HCT116 (cell line): ENCODE data around the gene LTC4S.
"Not testable (repeated sequence)": the region's sequence is repeated elsewhere in the genome, so short reads cannot be mapped to it uniquely, and the experiment has no call there.

ENCODE experiments used
- EZH2 ChIP-seq: fragments of 200-600 bp; sonication (generic); IDR thresholded peaks from 2 replicates; pipeline ENCODE4 v1.6.1; 2017; ENCODE audit warnings: antibody characterized with exemption, mixed run types
- EZH2phosphoT487 ChIP-seq: fragments of 200-600 bp; IDR thresholded peaks from 2 replicates; pipeline ENCODE4 v1.6.1; 2018; ENCODE audit warnings: antibody characterized with exemption, borderline replicate concordance
- FOSL1 ChIP-seq: IDR thresholded peaks from 2 replicates; pipeline ENCODE4 v1.6.1; 2012; ENCODE audit warnings: low read depth
- POLR2A ChIP-seq: IDR thresholded peaks from 2 replicates; pipeline ENCODE4 v1.7.0; 2011; ENCODE audit warnings: borderline replicate concordance; ENCODE audit not compliant: insufficient read depth, insufficient read length; ENCODE audit errors: extremely low read depth
- POLR2AphosphoS5 ChIP-seq: IDR thresholded peaks from 2 replicates; pipeline ENCODE4 v1.6.1; 2011; ENCODE audit warnings: mild to moderate bottlenecking, low read depth, low read length, moderate library complexity
- RAD21 ChIP-seq: IDR thresholded peaks from 2 replicates; pipeline ENCODE4 v1.6.1; 2012; ENCODE audit warnings: low read depth, mild to moderate bottlenecking
- SRF ChIP-seq: IDR thresholded peaks from 2 replicates; pipeline ENCODE4 v1.6.1; 2012; ENCODE audit warnings: low read depth
- TCF7L2 ChIP-seq: IDR thresholded peaks from 2 replicates; pipeline ENCODE4 v1.7.0; 2011; ENCODE audit warnings: borderline replicate concordance, inconsistent platforms; ENCODE audit not compliant: insufficient read depth, insufficient read length; ENCODE audit errors: extremely low read depth
- YY1 ChIP-seq: IDR thresholded peaks from 2 replicates; pipeline ENCODE4 v1.6.1; 2011; ENCODE audit warnings: low read length, low read depth, moderate library complexity, mild to moderate bottlenecking; ENCODE audit not compliant: insufficient replicate concordance; ENCODE audit errors: extremely low read depth
- ZNF274 ChIP-seq: fragments of 200-500 bp; sonication (Bioruptor generic); IDR thresholded peaks from 2 replicates; pipeline ENCODE4 v1.6.1; 2014; ENCODE audit warnings: mild to moderate bottlenecking, low read depth, low read length, inconsistent platforms
- TF ChIP-seq, protein P1 (sequence below): IDR thresholded peaks from 2 replicates; pipeline ENCODE4 v1.6.1; 2012; ENCODE audit warnings: low read depth
- TF ChIP-seq, protein P2 (sequence below), 3 experiments: fragments of 200-600 bp in 1 of 3; sonication (generic) in 1 of 3; IDR thresholded peaks in 2 of 3; conservative IDR thresholded peaks in 1 of 3; 2 replicates each; pipeline ENCODE4 v1.5.1; 2012 to 2017; ENCODE audit warnings: low read depth in 2 of 3, low read length in 2 of 3, antibody characterized with exemption in 1 of 3, borderline replicate concordance in 1 of 3, control low read depth in 1 of 3, mild to moderate bottlenecking in 1 of 3, mixed read lengths in 1 of 3, mixed run types in 1 of 3, moderate library complexity in 1 of 3; ENCODE audit not compliant: insufficient read depth in 1 of 3
- TF ChIP-seq, protein P3 (sequence below): IDR thresholded peaks from 2 replicates; pipeline ENCODE4 v1.6.1; 2012
- TF ChIP-seq, protein P4 (sequence below): IDR thresholded peaks from 2 replicates; pipeline ENCODE4 v1.6.1; 2011; ENCODE audit warnings: mild to moderate bottlenecking, low read length, moderate library complexity; ENCODE audit not compliant: insufficient replicate concordance; ENCODE audit errors: extremely low read depth

DNA sequence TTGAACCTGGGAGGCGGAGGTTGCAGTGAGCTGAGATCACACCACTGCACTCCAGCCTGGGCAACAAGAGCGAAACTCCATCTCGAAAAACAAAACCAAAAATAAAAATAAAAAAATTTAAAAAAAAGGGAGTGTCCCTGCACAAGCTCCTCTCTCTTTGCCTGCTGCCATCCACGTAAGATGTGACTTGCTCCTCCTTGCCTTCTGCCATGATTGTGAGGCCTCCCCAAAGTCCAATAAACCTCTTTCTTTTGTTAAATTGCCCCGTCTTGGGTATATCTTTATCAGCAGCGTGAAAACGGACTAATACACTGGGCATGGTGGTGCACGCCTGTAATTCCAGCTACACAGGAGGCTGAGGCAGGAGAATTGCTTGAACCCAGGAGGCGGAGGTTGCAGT, 4.5 kb upstream of the LTC4S start:
- TF ChIP-seq TCF7L2, ZNF274, EZH2phosphoT487, FOSL1, YY1, RAD21, POLR2A, EZH2, SRF, POLR2AphosphoS5: not testable (repeated sequence)
- TF ChIP-seq, protein P1, sequence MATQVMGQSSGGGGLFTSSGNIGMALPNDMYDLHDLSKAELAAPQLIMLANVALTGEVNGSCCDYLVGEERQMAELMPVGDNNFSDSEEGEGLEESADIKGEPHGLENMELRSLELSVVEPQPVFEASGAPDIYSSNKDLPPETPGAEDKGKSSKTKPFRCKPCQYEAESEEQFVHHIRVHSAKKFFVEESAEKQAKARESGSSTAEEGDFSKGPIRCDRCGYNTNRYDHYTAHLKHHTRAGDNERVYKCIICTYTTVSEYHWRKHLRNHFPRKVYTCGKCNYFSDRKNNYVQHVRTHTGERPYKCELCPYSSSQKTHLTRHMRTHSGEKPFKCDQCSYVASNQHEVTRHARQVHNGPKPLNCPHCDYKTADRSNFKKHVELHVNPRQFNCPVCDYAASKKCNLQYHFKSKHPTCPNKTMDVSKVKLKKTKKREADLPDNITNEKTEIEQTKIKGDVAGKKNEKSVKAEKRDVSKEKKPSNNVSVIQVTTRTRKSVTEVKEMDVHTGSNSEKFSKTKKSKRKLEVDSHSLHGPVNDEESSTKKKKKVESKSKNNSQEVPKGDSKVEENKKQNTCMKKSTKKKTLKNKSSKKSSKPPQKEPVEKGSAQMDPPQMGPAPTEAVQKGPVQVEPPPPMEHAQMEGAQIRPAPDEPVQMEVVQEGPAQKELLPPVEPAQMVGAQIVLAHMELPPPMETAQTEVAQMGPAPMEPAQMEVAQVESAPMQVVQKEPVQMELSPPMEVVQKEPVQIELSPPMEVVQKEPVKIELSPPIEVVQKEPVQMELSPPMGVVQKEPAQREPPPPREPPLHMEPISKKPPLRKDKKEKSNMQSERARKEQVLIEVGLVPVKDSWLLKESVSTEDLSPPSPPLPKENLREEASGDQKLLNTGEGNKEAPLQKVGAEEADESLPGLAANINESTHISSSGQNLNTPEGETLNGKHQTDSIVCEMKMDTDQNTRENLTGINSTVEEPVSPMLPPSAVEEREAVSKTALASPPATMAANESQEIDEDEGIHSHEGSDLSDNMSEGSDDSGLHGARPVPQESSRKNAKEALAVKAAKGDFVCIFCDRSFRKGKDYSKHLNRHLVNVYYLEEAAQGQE: not testable (repeated sequence)
- TF ChIP-seq, protein P2, sequence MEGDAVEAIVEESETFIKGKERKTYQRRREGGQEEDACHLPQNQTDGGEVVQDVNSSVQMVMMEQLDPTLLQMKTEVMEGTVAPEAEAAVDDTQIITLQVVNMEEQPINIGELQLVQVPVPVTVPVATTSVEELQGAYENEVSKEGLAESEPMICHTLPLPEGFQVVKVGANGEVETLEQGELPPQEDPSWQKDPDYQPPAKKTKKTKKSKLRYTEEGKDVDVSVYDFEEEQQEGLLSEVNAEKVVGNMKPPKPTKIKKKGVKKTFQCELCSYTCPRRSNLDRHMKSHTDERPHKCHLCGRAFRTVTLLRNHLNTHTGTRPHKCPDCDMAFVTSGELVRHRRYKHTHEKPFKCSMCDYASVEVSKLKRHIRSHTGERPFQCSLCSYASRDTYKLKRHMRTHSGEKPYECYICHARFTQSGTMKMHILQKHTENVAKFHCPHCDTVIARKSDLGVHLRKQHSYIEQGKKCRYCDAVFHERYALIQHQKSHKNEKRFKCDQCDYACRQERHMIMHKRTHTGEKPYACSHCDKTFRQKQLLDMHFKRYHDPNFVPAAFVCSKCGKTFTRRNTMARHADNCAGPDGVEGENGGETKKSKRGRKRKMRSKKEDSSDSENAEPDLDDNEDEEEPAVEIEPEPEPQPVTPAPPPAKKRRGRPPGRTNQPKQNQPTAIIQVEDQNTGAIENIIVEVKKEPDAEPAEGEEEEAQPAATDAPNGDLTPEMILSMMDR (IDR thresholded peaks at IDR 0.05 in 2 of 3, conservative IDR thresholded peaks at IDR 0.05 in 1 of 3; ENCODE audit: borderline replicate concordance in 1 of 3, insufficient read depth in 1 of 3, low read depth in 2 of 3, low read length in 2 of 3): not testable (repeated sequence)
- TF ChIP-seq, protein P3, sequence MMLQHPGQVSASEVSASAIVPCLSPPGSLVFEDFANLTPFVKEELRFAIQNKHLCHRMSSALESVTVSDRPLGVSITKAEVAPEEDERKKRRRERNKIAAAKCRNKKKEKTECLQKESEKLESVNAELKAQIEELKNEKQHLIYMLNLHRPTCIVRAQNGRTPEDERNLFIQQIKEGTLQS: not testable (repeated sequence)
- TF ChIP-seq, protein P4, sequence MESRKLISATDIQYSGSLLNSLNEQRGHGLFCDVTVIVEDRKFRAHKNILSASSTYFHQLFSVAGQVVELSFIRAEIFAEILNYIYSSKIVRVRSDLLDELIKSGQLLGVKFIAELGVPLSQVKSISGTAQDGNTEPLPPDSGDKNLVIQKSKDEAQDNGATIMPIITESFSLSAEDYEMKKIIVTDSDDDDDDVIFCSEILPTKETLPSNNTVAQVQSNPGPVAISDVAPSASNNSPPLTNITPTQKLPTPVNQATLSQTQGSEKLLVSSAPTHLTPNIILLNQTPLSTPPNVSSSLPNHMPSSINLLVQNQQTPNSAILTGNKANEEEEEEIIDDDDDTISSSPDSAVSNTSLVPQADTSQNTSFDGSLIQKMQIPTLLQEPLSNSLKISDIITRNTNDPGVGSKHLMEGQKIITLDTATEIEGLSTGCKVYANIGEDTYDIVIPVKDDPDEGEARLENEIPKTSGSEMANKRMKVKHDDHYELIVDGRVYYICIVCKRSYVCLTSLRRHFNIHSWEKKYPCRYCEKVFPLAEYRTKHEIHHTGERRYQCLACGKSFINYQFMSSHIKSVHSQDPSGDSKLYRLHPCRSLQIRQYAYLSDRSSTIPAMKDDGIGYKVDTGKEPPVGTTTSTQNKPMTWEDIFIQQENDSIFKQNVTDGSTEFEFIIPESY: not testable (repeated sequence)
